Activated CD4-positive, alpha-beta T cell treated with anti-CD3 and anti-CD28 coated beads for 36 hours (primary cell): ENCODE data around the gene CUX1. TPM values are rescaled to one million over a fixed set of nuclear protein-coding genes. Genes with fewer than 3 reads are reported as not detected.

ENCODE experiments used
- ATAC-seq: fragments of 200-7000 bp; cut with Tn5 transposase; one replicate; pipeline ENCODE4 v1.10.0; 2021; ENCODE audit warnings: mild to moderate bottlenecking, moderate library complexity
- CTCF ChIA-PET: fragments of 350-600 bp; sonication (Branson Sonifier 250); formaldehyde crosslinking; loops from one replicate; lab custom pipeline; 2021; ENCODE audit warnings: antibody characterized with exemption; lab: Charles Lee
- POLR2A ChIA-PET: fragments of 350-600 bp; sonication (Branson Sonifier 250); formaldehyde crosslinking; loops from one replicate; lab custom pipeline; 2021; ENCODE audit warnings: antibody characterized with exemption, inconsistent platforms; lab: Charles Lee
- DNase-seq: peaks from one replicate; pipeline ENCODE4 v3.0.0-alpha.2; 2020
- H3K27ac Mint-ChIP-seq: one replicate; pipeline ENCODE4 v1.8.0; 2021; ENCODE audit warnings: mixed read lengths
- H3K27me3 Mint-ChIP-seq: one replicate; pipeline ENCODE4 v1.8.0; 2021; ENCODE audit warnings: mixed read lengths
- H3K36me3 Mint-ChIP-seq: one replicate; pipeline ENCODE4 v1.8.0; 2021; ENCODE audit warnings: low read depth, mixed read lengths
- H3K4me1 Mint-ChIP-seq: one replicate; pipeline ENCODE4 v1.8.0; 2021; ENCODE audit warnings: mixed read lengths
- H3K4me3 Mint-ChIP-seq: one replicate; pipeline ENCODE4 v1.8.0; 2021; ENCODE audit warnings: mild to moderate bottlenecking, moderate library complexity, mixed read lengths
- H3K9me3 Mint-ChIP-seq: one replicate; pipeline ENCODE4 v1.8.0; 2021; ENCODE audit warnings: low read depth, mixed read lengths
- intact Hi-C, 2 experiments: fragments of 100-400 bp; cut with DNase I in 1 of 2; cut with micrococcal nuclease in 1 of 2; formaldehyde crosslinking; loops; one replicate each; pipeline versions ENCODE4 v1.14.2 to v1.15.1; 2022 to 2024; cut with DNase I, micrococcal nuclease
- total RNA-seq, 2 experiments: library from RNA; stranded (reverse); gene quantifications; one replicate each; pipeline ENCODE4 v1.2.3, GENCODE V29; 2021

CUX1 gene
- total RNA-seq, 2 experiments from 2014 or later, result 21.6 to 23.5 TPM

- no peaks in the 10 kb centered on the region for H3K36me3 Mint-ChIP-seq
- CTCF ChIA-PET, result no interaction called here
- POLR2A ChIA-PET, result no interaction called here
- H3K27ac Mint-ChIP-seq, result no peak overlapping the region
- intact Hi-C loops, result no loop called here
- no peaks in the 10 kb centered on the region for H3K27me3 Mint-ChIP-seq
- ATAC-seq, result no peak
- no peak for DNase-seq
- no peaks in the 10 kb centered on the region for H3K9me3 Mint-ChIP-seq
- H3K4me3 Mint-ChIP-seq, result no peak overlapping the region
- H3K4me1 Mint-ChIP-seq, result no peaks in the 10 kb centered on the region
Observed at GRCh38 chr7:101905203-101905865, 87.9 kb downstream of the CUX1 start.

- POLR2A ChIA-PET, result no interaction called here
- CTCF ChIA-PET, result no interaction called here
- H3K4me1 Mint-ChIP-seq, result no peaks in the 10 kb centered on the region
- no peaks in the 10 kb centered on the region for H3K27me3 Mint-ChIP-seq
- ATAC-seq, result no peak
- intact Hi-C loops, result no loop called here
- DNase-seq, result no peak
- no peaks in the 10 kb centered on the region for H3K9me3 Mint-ChIP-seq
- no peak overlapping the region for H3K4me3 Mint-ChIP-seq
- no peak overlapping the region for H3K27ac Mint-ChIP-seq
- H3K36me3 Mint-ChIP-seq, result no peaks in the 10 kb centered on the region
Observed at GRCh38 chr7:101906291-101907240, 89.1 kb downstream of the CUX1 start.

- H3K9me3 Mint-ChIP-seq, result no peaks in the 10 kb centered on the region
- H3K27ac Mint-ChIP-seq, result no peak overlapping the region
- DNase-seq, result no peak
- no peak overlapping the region for H3K4me3 Mint-ChIP-seq
- H3K4me1 Mint-ChIP-seq, result peaks cover 6% of the 10 kb centered on the region
- ChIA-PET CTCF (no interaction called here), POLR2A (no interaction called here)
- no peak for ATAC-seq
- intact Hi-C loops, result no loop called here
- no peaks in the 10 kb centered on the region for H3K36me3 Mint-ChIP-seq
- H3K27me3 Mint-ChIP-seq, result no peaks in the 10 kb centered on the region
Observed at GRCh38 chr7:101910991-101911799, 93.8 kb downstream of the CUX1 start.

- intact Hi-C loops, result no loop called here
- H3K4me3 Mint-ChIP-seq, result no peak overlapping the region
- H3K27ac Mint-ChIP-seq, result no peak overlapping the region
- POLR2A ChIA-PET, result no interaction called here
- no peaks in the 10 kb centered on the region for H3K27me3 Mint-ChIP-seq
- ATAC-seq (no peak), DNase-seq (no peak)
- H3K4me1 Mint-ChIP-seq, result peaks cover 6% of the 10 kb centered on the region
- H3K36me3 Mint-ChIP-seq, result peaks cover 2% of the 10 kb centered on the region
- CTCF ChIA-PET, result no interaction called here
- no peaks in the 10 kb centered on the region for H3K9me3 Mint-ChIP-seq
Observed at GRCh38 chr7:101911800-101912715, 94.6 kb downstream of the CUX1 start.

GRCh38 chr7:101912716-101913110 is 95.3 kb downstream of the CUX1 start:
- Mint-ChIP-seq H3K27me3 (no peaks in the 10 kb centered on the region), H3K4me1 (peaks cover 6% of the 10 kb centered on the region), H3K9me3 (no peaks in the 10 kb centered on the region), H3K4me3 (no peak overlapping the region), H3K36me3 (peaks cover 2% of the 10 kb centered on the region), H3K27ac (no peak overlapping the region)
- ATAC-seq (no peak), DNase-seq (no peak)
- intact Hi-C loops, result no loop called here
- ChIA-PET POLR2A (no interaction called here), CTCF (no interaction called here)

GRCh38 chr7:101913247-101913721 is 95.9 kb downstream of the CUX1 start:
- Mint-ChIP-seq H3K27me3 (no peaks in the 10 kb centered on the region), H3K9me3 (no peaks in the 10 kb centered on the region), H3K4me1 (peaks cover 6% of the 10 kb centered on the region), H3K36me3 (peaks cover 2% of the 10 kb centered on the region), H3K27ac (no peak overlapping the region), H3K4me3 (no peak overlapping the region)
- ChIA-PET POLR2A (no interaction called here), CTCF (no interaction called here)
- intact Hi-C loops, result no loop called here
- no peak for DNase-seq
- no peak for ATAC-seq

- CTCF ChIA-PET, result no interaction called here
- Mint-ChIP-seq H3K9me3 (no peaks in the 10 kb centered on the region), H3K4me1 (peaks cover 6% of the 10 kb centered on the region), H3K27me3 (no peaks in the 10 kb centered on the region), H3K36me3 (peaks cover 2% of the 10 kb centered on the region), H3K4me3 (no peak overlapping the region), H3K27ac (no peak overlapping the region)
- POLR2A ChIA-PET, result no interaction called here
- ATAC-seq, result no peak
- intact Hi-C loops, result no loop called here
- DNase-seq, result no peak
Observed at GRCh38 chr7:101913851-101914250, 96.4 kb downstream of the CUX1 start.

- no peak for ATAC-seq
- no peak for DNase-seq
- no peaks in the 10 kb centered on the region for H3K27me3 Mint-ChIP-seq
- intact Hi-C loops, result no loop called here
- CTCF ChIA-PET, result interaction anchor here (0.6 to 0.8 kb wide), 2 partner anchors 186 to 1879 kb away, joined by 3 read pairs; no protein-coding TSS in a partner anchor
- H3K27ac Mint-ChIP-seq, result no peak overlapping the region
- H3K4me1 Mint-ChIP-seq, result peaks cover 6% of the 10 kb centered on the region
- H3K9me3 Mint-ChIP-seq, result no peaks in the 10 kb centered on the region
- H3K4me3 Mint-ChIP-seq, result no peak overlapping the region
- H3K36me3 Mint-ChIP-seq, result peaks cover 6% of the 10 kb centered on the region
- POLR2A ChIA-PET, result interaction anchor here (0.6 kb wide), 1 partner anchor 44 kb away, joined by 3 read pairs; no protein-coding TSS in a partner anchor
Observed at GRCh38 chr7:101915000-101915399, 97.6 kb downstream of the CUX1 start.

- CTCF ChIA-PET, result interaction anchor here (0.5 to 0.7 kb wide), 2 partner anchors 455 to 724 kb away, joined by 3 read pairs; no protein-coding TSS in a partner anchor
- no peak for DNase-seq
- H3K27me3 Mint-ChIP-seq, result no peaks in the 10 kb centered on the region
Observed at GRCh38 chr7:101916041-101916800, 98.8 kb downstream of the CUX1 start.

GRCh38 chr7:101916876-101917275 is 99.5 kb downstream of the CUX1 start:
- ATAC-seq, result no peak
- DNase-seq, result no peak
- Mint-ChIP-seq H3K4me1 (peaks cover 6% of the 10 kb centered on the region), H3K27me3 (no peaks in the 10 kb centered on the region), H3K9me3 (no peaks in the 10 kb centered on the region), H3K4me3 (no peak overlapping the region), H3K36me3 (peaks cover 6% of the 10 kb centered on the region), H3K27ac (no peak overlapping the region)
- ChIA-PET POLR2A (no interaction called here), CTCF (interaction anchor here (0.5 to 0.7 kb wide), 3 partner anchors 39 to 725 kb away, joined by 3 read pairs; no protein-coding TSS in a partner anchor)
- intact Hi-C loops, result no loop called here

More at GRCh38 chr7:101916041-101916800, 98.8 kb downstream of the CUX1 start:
- H3K4me1 Mint-ChIP-seq, result peaks cover 6% of the 10 kb centered on the region
- no peak overlapping the region for H3K4me3 Mint-ChIP-seq
- H3K9me3 Mint-ChIP-seq, result no peaks in the 10 kb centered on the region
- peaks cover 6% of the 10 kb centered on the region for H3K36me3 Mint-ChIP-seq
- ATAC-seq, result no peak
- intact Hi-C loops, result no loop called here
- H3K27ac Mint-ChIP-seq, result no peak overlapping the region
- POLR2A ChIA-PET, result interaction anchor here (0.6 kb wide), 1 partner anchor 339 kb away, joined by 3 read pairs; no protein-coding TSS in a partner anchor
